HG02623 (cell line): ENCODE data around the gene HEATR9.
"Not testable (repeated sequence)": the region's sequence is repeated elsewhere in the genome, so short reads cannot be mapped to it uniquely, and the experiment has no call there.

Experiments used
- ATAC-seq: cut with Tn5 transposase; IDR thresholded peaks from one replicate; pipeline ENCODE4 v1.9.1; 2021; ENCODE audit warnings: moderate library complexity; ENCODE audit not compliant: unreplicated experiment

HEATR9 gene, protein sequence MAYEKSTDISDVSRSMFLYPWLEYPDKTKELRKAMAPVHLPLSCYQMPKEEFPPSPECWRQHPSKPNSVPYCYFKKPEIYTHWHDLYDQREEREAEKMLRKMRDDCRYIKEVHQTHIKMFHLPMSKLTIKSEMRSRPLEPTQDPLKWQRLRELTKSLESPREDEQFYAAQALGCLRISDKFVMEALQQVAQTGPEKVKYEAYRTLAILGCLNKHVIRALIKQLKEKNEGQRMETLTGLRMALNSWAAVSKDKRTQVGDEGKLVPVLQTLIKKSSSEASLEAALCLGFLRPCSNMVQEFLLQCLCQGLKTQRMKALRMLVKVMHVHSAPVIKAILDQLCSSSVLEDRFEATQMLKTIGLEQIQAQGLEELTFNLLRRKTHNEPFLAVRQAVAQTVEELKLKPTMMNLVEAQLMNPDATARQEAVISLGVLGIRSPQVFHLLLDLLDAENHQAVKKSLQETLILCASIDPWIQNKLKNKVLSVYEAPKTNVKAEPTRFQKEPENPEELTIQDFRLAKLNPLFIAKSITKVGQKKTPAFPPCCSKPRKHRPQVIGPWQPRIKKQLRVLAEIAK

DNA sequence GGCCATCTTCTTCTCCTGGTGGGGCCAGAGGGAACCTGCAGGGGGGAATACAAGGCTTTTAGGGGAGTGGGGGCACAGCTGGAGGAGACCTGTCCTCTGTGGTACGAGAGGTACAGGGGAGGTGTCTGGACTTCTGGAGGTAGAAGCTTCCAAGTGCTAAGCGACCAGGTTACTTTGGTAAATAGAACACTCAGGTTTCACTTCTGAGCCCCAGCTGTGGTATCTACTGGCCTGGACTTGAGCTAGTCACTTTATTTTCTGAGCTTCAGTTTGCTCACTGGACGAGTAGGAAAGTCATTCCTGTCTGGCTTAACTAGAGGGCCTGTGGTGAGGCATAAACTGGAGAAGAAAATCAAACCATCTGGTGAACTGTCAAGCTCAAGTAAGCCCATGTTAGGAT lies at the start of gene HEATR9:
HEATR9 (minus strand) TSS at position 155 of the 400 bp plus-strand sequence; CDS start at position 6, 149 bp downstream.
- no peak for ATAC-seq

- no peak for ATAC-seq
These were observed 49.0 kb upstream of the HEATR9 start for GRCh38 chr17:35917519-35918213.

DNA sequence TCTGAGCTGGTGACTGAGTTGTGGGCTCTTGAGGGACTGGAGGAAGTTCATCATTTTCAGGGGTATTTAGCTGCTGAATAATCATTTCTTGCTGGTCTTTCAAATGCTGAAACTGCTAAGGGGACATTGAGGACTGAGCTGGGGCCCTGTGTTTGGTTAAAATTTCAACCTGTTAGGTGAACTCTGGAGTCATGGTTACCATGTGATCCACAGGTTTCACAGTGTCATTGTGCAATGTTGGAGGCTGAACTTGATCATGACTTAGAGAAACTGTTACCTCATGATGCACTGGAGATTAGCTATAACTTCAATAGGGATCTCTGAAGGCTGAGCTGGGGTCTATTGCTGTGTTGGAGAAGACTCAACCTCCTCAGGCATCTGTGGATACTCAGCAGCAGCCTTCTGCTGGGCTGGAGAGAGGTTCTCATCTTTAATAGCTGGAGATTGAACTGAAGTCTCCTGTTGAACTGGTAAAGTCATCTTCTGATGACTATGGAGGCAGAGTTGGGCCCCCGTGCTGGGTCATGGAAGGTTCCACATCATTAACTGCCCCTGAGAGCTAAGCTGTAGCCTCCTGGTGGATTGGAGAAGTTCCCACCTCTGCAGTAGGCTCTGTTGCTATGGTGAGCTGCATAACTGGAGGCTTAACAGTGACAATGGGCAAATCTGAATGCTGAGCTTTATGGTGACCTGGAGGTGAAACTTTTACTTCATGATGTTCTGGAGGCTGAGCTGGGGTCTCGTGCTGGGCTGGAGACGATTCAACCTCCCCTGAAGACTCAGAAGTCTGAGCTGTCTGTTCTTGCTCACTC lies 46.7 kb upstream of the HEATR9 start:
- ATAC-seq = no peak

DNA sequence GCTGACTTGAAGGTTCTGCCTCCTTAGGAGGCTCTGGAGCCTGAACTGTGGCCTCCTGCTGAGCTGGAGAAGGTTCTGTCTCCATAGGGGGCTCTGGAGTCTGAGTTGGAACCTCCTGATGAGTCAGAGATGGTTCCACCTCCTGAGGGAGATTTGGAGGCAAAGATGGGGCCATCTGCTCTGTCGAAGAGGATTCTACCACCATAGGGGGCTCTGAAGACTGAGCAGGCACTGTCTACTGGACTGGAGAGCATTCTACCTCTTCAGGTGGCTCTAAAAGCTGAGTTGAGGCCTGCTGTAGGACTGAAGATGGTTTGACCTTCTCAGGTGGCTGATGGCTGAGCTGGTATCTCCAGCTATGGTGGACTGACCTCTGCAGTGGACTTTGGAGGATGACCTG lies 45.7 kb upstream of the HEATR9 start:
- ATAC-seq = no peak

DNA sequence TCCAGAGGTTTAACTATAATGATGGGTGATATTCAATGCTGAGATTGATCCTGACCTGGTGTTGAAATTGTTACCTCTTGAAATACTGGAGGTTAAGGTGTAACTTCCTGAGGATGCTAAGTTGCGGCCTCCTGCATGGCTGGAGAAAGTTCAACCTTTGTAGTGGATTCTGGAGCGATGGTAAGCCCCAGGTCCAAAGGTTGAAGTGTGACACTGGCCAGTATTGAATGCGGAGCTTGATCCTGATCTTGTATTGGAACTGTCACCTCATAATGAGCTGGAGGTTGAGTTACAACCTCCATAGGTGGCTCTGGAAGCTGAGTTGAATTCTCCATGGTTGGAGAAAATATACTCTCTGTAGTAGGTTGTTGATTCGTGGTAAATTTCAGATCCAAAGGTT lies 44.9 kb upstream of the HEATR9 start:
- no peak for ATAC-seq

GRCh38 chr17:35912942-35913341 lies 44.3 kb upstream of the HEATR9 start:
- ATAC-seq = no peak

DNA sequence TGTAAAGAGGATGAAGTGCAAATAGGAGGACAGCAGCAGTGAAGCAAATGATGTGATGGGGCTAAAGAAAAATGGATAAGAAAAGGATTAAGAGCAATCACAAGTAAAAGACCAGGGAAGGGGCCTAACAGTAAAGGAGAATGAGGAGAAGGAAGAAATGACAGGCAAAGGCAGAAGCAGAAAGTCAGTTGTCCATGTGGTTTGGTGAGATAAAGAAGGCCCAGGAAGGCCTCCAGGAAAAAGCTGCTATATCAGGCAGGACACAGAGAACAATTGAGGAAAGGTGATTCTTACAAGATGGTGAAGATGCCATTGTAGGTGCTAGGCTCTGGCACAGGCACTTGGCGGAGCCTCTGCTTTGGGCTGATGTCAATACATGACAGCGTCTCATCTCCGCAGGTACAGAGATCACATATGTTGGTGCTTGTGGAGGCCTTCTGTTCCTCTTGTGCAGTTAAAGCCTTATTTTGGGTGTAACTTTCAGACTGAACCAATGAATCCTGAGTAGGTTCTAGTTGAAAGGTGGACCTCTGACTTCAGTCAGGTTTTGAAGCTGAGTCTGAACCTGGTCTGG lies 43.7 kb upstream of the HEATR9 start:
- no peak for ATAC-seq

DNA sequence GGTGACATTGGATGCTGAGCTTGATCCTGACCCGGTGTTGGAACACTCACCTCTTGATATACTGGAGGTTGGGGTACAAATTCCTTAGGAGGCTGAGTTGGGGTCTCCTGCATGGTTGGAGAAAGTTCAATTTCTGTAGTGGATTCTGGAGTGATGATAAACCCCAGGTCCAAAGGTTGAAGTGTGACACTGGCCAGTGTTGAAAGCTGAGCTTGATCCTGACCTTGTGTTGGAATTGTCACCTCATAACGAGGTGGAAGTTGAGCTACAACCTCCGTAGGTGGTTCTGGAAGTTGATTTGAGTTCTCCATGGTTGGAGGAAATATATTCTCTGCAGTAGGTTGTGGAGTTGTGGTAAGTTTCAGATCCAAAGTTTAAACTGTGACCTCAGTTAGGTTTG lies 40.7 kb upstream of the HEATR9 start:
- ATAC-seq = no peak

GRCh38 chr17:35907691-35908090 lies 39.0 kb upstream of the HEATR9 start:
- ATAC-seq = no peak

- no peak for ATAC-seq
These were observed 38.4 kb upstream of the HEATR9 start for GRCh38 chr17:35906926-35907637.

DNA sequence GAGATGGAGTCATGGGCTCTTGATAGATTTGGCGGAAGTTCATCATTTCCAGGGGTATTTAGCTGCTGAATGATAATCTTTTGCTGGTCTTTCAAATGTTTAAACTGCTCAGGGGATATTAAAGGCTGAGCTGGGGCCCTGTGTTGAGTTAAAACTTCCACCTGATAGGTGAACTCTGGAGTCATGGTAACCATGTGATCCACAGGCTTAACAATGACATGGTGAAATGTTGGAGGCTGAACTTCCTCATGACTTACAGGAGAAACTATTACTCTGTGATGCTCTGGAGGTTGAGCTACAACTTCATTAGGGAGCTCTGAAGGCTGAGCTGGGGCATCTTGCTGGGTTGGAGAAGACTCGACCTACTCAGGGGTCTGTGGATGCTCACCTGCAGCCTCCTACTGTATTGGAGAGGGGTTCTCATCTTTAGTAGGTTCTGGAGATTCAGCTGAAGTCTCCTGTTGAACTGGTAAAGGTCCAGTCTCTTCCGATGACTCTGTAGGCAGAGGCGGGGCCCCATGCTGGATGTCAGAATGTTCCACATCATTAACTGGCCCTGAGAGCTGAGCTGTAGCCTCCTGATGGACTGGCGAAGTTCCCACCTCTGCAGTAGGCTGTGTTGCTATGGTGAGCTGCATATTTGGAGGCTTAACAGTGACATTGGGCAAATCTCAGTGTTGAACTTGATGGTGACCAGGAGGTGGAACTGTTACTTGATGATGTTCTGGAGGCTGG lies 37.7 kb upstream of the HEATR9 start:
- ATAC-seq = no peak

GRCh38 chr17:35903451-35903850 lies 34.8 kb upstream of the HEATR9 start:
- no peak for ATAC-seq

GRCh38 chr17:35901631-35902175 lies 33.0 kb upstream of the HEATR9 start:
- ATAC-seq = no peak

GRCh38 chr17:35900708-35901480 lies 32.2 kb upstream of the HEATR9 start:
- no peak for ATAC-seq

DNA sequence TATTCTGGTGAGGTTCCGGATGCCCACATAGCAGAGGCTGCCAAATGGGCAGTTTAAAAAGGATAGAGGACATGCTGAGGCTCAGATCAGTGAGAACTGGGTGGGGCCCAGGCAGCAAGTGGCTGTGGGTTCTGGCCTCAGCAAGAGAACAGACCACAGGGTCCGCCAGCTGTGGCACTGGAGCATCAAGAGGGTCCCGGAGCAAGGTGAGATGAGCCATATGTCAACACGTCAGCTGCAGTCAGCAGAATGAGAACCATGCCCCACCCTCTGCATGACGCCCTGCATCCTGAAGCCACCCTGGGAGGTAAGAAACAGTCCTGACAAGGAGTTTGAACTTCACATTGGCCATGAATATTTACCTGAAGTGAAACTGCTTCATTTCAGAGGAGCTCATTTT lies 31.6 kb upstream of the HEATR9 start:
- no peak for ATAC-seq

- no peak for ATAC-seq
These were observed 29.8 kb upstream of the HEATR9 start for GRCh38 chr17:35898283-35899070.

DNA sequence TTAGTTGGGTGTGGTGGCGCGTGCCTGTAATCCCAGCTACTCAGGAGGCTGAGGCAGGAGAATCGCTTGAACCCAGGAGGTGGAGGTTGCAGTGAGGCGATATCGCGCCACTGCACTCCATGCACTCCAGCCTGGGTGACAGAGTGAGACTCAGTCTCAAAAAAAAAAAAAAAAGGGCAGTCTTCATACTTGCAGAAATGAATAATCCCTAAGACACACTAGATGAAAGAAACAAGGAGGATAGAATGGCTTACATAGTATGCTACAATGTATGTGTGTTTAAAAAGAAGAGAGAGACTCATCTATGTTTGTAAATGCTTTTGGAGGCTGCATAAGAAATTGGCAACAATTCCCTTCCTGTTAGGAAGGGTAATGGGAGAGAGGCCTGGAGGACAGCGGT lies 29.1 kb upstream of the HEATR9 start:
- not testable (repeated sequence) for ATAC-seq
